AG09309 (cell line): Measurements from ENCODE around the gene ANO6.
A peak's percentile ranks its signal among the peaks of the same experiment; 100 is the strongest.

Source experiments
- DNase-seq: peaks from one replicate; pipeline ENCODE4 v3.0.0-alpha.2; 2010; ENCODE audit warnings: low read depth
- H3K4me3 ChIP-seq: 2 replicates; pipeline ENCODE4 v1.5.1; 2011; ENCODE audit warnings: mild to moderate bottlenecking, low read depth, low read length, moderate library complexity; ENCODE audit not compliant: control insufficient read depth
- TF ChIP-seq, protein P1 (sequence below): IDR thresholded peaks from 2 replicates; pipeline ENCODE4 v1.5.1; 2011; ENCODE audit warnings: mild to moderate bottlenecking, low read depth, low read length, inconsistent platforms; ENCODE audit not compliant: insufficient read depth, control insufficient read depth; ENCODE audit errors: missing control alignments

Gene ANO6

DNA sequence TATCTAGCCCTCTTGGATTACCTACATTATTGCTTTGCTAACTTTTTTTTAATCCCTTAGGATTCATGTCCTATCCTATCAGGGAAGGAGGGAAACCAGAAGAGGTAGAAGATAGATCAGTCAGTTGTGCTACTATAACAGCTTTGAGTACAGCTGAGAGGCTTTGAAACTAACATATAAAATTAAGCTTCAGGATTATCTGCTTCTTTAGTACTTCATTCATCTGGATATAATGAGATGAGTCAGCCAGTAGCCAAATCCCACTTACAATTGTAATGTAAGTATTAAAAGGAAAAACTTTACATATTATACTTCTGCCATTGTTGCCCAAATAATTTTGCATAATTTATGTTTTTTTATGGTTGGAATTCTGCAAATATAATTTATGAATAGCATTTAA is 33.4 kb upstream of the ANO6 start:
- H3K4me3 ChIP-seq: no peak overlapping the region
- no peak for DNase-seq
- TF ChIP-seq, protein P1, sequence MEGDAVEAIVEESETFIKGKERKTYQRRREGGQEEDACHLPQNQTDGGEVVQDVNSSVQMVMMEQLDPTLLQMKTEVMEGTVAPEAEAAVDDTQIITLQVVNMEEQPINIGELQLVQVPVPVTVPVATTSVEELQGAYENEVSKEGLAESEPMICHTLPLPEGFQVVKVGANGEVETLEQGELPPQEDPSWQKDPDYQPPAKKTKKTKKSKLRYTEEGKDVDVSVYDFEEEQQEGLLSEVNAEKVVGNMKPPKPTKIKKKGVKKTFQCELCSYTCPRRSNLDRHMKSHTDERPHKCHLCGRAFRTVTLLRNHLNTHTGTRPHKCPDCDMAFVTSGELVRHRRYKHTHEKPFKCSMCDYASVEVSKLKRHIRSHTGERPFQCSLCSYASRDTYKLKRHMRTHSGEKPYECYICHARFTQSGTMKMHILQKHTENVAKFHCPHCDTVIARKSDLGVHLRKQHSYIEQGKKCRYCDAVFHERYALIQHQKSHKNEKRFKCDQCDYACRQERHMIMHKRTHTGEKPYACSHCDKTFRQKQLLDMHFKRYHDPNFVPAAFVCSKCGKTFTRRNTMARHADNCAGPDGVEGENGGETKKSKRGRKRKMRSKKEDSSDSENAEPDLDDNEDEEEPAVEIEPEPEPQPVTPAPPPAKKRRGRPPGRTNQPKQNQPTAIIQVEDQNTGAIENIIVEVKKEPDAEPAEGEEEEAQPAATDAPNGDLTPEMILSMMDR: no peak

DNA sequence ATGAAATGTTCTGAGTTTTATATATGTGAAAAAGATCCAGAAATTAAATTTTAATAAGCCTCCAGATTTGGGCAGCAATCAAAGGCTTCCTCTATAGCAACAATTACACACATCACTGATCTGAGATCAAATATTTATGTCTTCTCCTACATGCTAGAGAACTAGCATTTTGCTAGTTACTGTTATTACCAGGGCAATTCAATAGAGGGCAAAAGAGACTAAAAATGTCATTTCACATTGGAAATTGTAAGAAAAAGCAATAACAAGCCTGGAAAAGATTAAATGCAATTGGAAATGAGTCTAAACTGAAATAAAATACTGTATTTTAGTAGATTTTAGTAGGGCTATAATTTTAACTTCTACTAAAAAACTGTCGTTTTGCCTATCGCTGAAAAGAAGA is 32.6 kb upstream of the ANO6 start:
- TF ChIP-seq, protein P1: peak; percentile 46
- H3K4me3 ChIP-seq: no peak overlapping the region
- DNase-seq: no peak

DNA sequence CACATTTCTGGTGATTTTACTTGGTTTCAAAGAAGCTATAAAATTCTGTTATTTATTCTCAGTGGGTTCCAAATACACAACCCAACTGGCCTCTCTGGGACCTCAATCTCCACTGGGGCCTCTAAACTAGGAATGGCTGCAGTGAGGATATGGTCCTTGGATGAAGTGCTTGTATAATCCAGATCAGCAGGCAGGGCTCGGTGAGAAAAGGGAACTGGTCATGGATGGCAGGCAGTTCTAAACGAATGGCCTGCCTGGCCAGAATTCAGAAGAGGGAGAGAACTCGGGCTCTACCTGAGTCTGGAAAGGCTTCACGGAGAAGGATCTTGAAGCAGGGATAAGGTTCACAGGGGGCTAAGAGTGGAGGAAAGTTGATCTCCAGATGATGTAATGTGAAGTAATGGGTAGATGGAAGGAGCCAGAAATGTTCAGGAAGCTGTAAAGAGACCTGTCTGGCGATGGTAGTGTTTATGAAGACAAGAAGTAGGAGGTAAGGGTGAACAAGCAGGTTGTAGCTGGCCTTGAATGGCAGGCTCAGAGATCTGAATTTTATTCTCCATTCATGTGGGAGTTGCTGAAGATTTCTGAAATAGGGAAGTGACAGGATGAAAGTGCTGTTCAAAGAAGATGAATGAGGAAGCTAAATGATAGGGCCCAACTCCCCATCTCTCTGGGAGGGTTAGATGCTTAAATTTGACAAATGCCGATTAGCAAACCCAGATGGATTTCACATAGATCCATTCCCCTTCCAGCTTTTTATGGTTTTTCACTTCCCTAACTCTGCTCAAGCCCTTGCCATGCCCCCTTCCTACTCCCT is 31.5 kb upstream of the ANO6 start:
- DNase-seq: no peak
- TF ChIP-seq, protein P1: no peak
- no peak overlapping the region for H3K4me3 ChIP-seq

DNA sequence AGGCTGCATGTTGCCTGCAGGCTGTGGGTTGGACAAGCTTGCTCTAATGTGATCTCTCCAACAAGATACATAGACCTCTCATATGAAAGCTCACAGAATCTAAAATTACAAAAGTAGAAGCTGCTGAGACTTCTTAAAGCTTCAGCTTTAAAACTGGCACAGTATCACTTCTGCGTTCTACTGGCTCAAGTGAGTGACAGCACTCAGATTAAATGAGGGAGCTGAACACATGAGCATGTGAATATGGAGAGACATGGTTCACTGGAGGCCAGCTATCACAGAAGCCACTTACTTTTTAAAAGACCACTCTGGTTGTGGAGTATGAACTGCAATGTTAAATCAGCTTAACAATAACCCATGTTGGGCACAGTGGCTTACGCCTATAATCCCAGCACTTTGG is 29.1 kb upstream of the ANO6 start:
- DNase-seq: no peak
- H3K4me3 ChIP-seq: no peak overlapping the region
- TF ChIP-seq, protein P1: no peak

DNA sequence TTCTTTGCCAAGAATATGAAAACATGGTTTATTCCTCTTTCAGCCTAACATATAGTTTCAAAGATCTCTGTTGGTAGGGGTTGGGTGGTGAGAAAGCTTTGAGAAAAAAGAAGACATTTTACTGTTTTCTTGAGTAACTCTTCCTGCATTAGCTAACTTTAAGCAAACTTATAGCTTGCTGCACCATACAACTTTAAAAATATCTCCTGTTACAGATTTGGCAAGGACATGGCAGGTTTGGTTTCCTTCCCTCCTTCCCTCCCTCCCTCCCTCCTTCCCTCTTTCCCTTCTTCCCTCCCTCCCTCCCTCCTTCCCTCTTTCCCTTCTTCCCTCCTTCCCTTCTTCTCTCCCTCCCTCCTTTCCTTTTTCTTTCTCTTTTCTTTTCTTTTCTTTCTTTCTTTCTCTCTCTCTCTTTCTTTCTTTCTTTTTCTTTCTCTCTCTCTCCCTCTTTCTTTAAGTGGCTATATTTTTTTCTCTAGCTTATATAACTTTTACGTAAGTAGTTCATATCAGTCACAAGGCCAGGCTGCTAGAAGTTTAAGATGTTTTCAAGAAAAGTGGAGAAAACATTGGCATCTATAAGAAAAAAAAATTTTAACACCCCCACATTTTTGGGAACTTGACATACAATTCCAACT is 26.0 kb upstream of the ANO6 start:
- no peak for DNase-seq
- TF ChIP-seq, protein P1: no peak
- no peak overlapping the region for H3K4me3 ChIP-seq

DNA sequence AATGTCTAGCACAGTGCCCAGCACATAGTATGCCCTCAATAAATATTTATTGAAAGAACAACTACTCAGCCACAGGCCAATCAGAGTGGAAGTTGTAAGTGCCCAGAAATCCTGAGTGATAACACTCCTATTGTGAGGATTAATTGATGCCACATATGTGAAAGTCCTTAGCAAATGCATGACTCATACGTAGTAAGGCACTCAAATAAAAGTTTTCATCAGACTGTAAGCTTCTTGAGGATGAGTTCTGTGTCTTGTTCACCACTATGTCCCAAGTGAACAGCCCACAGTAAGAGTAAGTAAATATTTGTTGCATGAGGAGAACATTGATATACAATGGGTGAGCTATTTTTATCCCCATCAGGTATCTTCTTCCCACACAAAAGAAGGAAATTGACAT is 24.7 kb upstream of the ANO6 start:
- DNase-seq: no peak

More for the DNA sequence above, 24.7 kb upstream of the ANO6 start:
- TF ChIP-seq, protein P1: no peak
- H3K4me3 ChIP-seq: no peak overlapping the region
